GM12875 (cell line): Measurements from ENCODE around the gene PEX10.

ENCODE experiments used
- H3K4me3 ChIP-seq: one replicate; pipeline ENCODE4 v1.5.1; 2011; ENCODE audit warnings: low read depth, low read length, control low read depth
- TF ChIP-seq, protein P1 (sequence below): IDR thresholded peaks from 2 replicates; pipeline ENCODE4 v1.5.1; 2011; ENCODE audit warnings: low read depth, mild to moderate bottlenecking, control low read depth, inconsistent platforms, low read length, moderate library complexity, borderline replicate concordance; ENCODE audit not compliant: insufficient read depth

The PEX10 gene

DNA sequence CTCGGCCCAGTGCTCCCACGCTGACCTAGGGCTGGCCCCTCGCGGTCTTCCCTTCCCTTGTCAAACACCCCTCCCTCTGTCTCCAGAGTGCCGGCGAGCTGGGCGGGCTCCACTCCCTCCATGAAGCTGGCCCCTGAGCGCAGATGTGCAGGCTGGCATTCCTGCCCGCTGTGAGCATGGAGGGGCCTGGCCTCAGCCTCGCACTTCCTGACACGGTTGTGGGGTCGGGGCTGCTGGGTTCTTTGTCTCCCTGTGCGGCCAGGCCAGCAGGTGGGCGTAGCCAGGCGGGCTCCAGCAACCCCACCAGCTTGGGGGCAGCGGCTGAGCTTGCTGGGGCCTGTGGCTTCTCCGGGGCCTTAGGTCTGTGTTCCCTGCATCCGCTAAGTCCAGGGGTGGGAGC, 14.2 kb upstream of the PEX10 start:
- H3K4me3 ChIP-seq = no peak overlapping the region
- TF ChIP-seq, protein P1, sequence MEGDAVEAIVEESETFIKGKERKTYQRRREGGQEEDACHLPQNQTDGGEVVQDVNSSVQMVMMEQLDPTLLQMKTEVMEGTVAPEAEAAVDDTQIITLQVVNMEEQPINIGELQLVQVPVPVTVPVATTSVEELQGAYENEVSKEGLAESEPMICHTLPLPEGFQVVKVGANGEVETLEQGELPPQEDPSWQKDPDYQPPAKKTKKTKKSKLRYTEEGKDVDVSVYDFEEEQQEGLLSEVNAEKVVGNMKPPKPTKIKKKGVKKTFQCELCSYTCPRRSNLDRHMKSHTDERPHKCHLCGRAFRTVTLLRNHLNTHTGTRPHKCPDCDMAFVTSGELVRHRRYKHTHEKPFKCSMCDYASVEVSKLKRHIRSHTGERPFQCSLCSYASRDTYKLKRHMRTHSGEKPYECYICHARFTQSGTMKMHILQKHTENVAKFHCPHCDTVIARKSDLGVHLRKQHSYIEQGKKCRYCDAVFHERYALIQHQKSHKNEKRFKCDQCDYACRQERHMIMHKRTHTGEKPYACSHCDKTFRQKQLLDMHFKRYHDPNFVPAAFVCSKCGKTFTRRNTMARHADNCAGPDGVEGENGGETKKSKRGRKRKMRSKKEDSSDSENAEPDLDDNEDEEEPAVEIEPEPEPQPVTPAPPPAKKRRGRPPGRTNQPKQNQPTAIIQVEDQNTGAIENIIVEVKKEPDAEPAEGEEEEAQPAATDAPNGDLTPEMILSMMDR = no peak

DNA sequence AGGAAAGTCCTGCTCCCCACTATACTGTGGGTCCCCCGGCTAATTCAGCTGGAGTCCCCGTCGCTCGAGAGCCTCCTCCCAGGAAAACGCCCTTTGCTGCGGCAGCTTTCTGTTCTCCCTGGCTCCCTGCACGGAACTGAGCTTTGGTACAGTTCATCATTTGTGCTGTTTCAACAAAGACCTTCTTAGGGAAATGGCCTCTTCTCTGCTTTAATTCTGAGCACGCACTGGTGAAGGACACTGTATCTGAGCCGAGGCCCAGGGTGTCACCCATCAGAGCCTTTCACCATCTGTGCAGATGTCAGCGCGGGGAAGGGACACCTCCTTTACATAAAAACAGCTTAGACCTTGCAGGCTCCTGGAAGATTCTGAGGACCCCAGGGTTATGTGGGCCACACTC, 13.5 kb upstream of the PEX10 start:
- H3K4me3 ChIP-seq = no peak overlapping the region
- TF ChIP-seq, protein P1 = no peak

DNA sequence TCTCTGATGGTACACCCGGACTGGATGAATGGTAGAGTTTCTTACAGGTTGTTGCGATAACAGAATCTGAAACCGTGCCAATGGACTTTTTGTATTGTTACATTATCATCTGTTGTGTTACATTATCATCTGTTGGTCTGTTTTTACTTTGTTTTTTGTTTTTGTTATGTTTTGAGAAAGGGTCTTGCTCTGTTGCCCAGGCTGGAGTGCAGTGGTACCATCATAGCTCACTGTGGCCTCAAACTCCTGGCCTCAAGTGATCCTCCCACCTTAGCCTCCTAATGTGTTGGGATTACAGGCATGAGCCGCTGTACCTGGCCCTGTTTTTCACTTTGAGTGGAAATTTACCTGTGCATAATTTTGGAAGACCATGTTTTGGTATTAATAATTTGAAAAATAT, 10.2 kb upstream of the PEX10 start:
- no peak overlapping the region for H3K4me3 ChIP-seq
- TF ChIP-seq, protein P1 = no peak

DNA sequence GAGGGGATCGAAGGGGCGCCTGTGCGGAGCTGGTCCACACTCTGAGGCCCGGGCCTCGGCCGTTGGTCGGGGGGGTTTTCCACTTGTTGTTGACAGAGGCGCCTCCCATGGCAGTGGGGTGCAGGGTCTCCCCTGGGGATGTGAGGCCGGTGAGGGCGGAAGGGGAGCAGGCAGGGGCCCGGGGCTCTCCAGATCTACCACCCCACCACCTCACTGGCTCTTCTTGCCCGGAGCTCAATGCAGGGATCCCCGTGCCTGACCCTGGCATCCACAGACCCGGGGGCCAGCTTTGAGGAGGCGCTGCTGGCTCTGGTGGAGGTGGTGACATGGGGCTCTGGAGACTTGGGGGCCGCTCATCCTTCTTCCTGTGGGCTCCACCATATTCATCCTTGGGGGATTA, 7.1 kb upstream of the PEX10 start:
- TF ChIP-seq, protein P1 = no peak
- H3K4me3 ChIP-seq = no peak overlapping the region

DNA sequence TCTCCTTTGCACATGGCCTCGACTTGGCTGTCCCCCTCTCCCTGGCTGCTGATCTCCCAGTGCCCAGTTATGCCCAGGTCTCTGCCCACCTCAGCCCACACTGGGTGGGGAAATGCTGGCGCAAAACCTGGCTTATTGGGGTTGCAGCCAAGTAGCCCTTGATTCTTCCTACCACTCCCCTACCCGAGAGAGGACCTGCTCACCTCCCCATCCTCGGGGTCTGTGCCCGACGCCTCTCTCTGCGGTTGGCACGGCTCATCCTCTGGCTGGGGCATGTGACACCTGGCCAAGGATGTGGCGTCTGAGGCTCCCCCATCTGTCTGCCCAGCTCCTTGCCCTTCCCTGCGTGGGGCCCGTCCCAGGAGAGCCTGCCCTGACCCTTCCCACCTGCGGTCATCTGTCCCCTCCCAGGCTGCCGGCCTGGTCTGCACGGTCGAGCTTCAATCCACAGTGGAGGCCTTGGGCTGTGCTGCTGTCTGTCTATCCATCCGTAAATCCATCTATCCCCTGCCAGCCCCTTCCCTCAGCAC, 6.5 kb upstream of the PEX10 start:
- TF ChIP-seq, protein P1 = no peak
- H3K4me3 ChIP-seq = no peak overlapping the region

DNA sequence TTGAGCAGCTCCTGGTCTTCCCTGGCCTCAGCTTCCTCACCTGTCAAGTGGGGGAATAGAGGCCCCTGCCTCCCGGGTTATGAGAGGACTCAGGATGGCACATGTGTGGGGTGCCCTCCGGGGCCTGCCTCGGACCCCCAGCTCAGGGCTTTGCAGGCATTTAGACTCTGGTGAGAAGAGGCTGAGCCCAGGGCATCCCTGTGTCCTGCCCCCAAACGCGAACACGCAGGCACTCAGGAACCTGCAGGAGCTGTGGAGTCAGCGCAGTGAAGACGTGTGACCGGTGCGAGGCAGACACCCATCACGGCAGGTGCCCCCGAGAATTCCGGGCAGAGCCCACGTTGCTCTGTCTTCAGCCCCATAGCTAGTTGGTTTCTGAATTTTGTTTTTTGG, 5.5 kb upstream of the PEX10 start:
- TF ChIP-seq, protein P1 = no peak

DNA sequence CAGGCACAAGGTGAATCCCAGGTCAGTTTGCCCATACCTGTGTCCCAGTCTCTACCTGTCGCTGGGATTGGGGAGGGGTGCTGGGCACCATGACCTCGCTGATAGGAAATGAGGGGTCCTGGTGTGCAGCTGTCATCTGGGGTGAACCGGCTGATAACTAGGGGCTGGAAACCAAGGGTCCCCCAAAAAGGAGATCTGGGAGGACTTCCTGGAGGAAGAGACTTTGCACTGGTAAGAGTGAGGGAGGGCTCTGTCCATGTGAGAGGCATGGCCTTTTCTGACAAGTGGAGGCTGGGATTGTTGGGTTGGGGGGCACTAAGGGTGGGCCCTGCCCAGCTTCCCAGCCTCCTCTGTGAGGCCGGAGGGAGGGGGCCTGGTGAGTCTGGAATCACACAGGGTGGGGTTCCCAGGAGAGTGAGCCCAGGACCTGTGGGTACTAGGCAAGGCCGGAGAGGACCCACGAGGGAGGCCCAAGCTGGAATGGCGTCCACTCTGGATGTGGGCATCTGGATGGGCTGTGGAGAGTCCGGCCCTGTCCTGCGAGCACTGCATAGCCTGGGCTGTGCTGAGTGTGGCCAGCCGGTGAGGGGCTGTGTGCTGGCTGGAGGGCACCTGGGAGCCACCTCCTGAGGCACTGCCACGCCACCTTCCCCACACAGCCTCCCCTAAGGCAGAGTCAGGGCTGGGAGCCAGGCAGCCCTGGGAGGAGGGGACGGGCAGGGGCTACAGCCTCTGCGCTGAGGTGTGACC, 4.9 kb upstream of the PEX10 start:
- TF ChIP-seq, protein P1 = no peak
- H3K4me3 ChIP-seq = no peak overlapping the region

More for the DNA sequence above, 5.5 kb upstream of the PEX10 start:
- no peak overlapping the region for H3K4me3 ChIP-seq
